Activated naive CD4-positive, alpha-beta T cell treated with anti-CD3 and anti-CD28 coated beads, Interleukin-2, amount 50 U/mL, for 72 hours (primary cell): ENCODE measurements around the gene MKI67. TPM values are rescaled to one million over a fixed set of nuclear protein-coding genes. Genes with fewer than 3 reads are reported as not detected.
"Not testable (repeated sequence)": the region's sequence is repeated elsewhere in the genome, so short reads cannot be mapped to it uniquely, and the experiment has no call there.

ENCODE experiments used
- ATAC-seq, 2 donors: fragments of 150-1000 bp; cut with Tn5 transposase; 2 replicates each; pipeline ENCODE4 v1.10.0; 2021; ENCODE audit warnings: mild to moderate bottlenecking in 2 of 2, moderate library complexity in 2 of 2
- DNase-seq, 2 donors: peaks; one replicate each; pipeline ENCODE4 v3.0.0; 2021 to 2022; ENCODE audit warnings: low spot score in 2 of 2
- H3K27ac Mint-ChIP-seq, 2 donors: one replicate each; pipeline ENCODE4 v1.8.0; 2022; ENCODE audit warnings: mild to moderate bottlenecking in 2 of 2, mixed read lengths in 2 of 2
- H3K36me3 Mint-ChIP-seq, 2 donors: one replicate each; pipeline ENCODE4 v1.8.0; 2022; ENCODE audit warnings: mixed read lengths in 2 of 2
- H3K9me3 Mint-ChIP-seq, 2 donors: one replicate each; pipeline ENCODE4 v1.8.0; 2022; ENCODE audit warnings: mixed read lengths in 2 of 2
- total RNA-seq, 2 donors: library from RNA; stranded (reverse); gene quantifications; one replicate each; pipeline ENCODE4 v1.2.3, GENCODE V29; 2022

The MKI67 gene
- total RNA-seq, 2 donors from 2014 or later, result 221 to 367 TPM

DNA sequence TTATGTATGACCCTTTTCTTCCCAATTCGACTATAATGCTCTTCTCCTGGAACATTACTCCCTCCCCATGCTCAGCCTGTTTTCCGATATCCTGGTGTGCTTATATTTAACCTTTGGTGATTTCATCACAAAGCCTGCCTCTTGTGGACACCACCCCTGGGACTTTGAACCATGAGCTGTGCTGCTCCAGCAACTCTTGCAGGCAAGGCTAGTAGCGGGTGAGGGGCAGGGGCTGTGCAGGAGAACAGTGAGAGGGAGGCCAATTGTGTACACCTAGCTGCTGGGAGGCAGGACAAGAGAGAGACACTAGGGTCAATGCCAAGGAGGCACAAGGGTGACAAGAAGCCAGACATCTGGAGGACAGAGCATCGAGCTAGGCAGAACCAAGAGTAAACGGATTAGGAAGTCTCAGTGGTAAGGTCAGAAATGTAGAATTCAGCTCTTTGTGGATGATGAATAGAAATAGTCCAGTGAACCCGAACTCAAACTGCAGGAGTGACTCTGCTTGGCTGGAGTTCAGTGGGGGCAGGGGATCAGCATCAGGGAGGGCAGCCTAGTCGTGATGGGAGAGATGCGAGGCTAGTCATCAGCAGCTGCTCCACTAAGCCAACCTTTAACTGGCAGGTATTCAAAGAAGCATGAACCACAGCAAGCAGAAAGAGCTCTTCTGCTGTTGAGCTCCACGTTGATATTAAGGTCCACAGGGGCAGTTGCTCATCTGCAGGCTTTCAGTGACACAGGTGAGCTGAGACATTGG lies 31.0 kb upstream of the MKI67 start:
- Mint-ChIP-seq H3K27ac (peak overlapping the region in 1 of 2 donors; percentile 13), H3K9me3 (no peaks in the 10 kb centered on the region), H3K36me3 (no peaks in the 10 kb centered on the region)
- no peak for DNase-seq
- ATAC-seq, result no peak

DNA sequence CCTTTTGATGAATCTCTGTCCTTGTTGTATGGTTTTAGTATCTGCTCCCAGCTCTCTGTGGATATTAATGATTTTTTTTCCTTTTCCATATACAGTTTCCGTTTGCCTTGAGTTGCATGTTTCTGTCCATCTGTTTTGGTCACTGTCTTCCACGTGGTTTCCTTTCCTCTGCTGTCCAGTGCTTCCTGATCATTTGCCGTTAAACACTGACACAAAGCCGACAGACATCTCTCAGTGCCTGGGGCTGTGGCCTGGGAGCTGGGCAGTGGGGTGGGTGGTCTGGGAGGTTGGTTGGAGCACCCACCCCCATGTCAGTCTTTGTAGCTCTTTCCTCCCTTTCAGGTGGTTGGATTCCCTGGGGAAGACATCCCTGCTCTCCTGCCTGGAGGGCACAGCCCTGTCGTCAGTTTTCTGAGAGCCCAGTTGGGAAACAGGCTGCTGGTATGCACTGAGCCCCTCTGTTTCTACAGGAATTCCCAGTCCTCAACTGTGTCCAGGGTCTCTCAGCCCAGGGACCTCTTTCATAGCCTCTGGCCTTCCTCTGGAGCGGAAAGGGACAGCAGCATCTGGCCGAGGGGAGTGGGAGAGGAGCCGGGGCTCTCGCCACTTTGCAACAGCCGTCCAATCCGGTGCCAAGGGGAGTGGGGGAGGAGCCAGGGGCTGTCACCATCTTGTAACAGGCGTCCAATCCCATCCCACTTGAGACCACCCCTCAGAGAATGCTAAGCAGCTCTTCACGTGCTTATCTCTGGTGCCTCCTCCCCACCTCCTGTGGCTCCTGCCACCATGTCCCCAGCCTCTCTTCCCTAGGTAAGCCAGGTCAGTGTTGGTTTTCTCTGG lies 26.7 kb upstream of the MKI67 start:
- Mint-ChIP-seq H3K27ac (no peak overlapping the region), H3K9me3 (no peaks in the 10 kb centered on the region), H3K36me3 (no peaks in the 10 kb centered on the region)
- ATAC-seq (no peak), DNase-seq (no peak)

DNA sequence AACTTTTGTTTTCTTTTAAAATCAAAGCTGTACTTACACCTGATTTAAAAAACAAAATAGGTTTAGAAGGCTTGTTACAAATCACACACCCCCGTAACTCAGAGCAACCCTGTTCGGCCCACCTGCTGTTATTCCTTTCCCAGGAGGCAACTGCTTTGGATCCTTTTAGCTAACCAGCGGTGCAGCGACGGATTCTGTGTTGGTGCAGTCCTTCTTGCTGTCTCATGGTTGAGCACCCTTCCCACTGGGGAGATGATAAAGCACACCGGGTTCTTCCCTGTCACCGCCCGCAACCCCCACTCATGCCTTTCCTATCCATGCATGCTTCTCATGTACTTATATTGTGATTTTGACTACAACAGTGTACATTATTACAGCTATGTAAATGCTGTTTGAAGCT lies 24.8 kb upstream of the MKI67 start:
- peaks cover under 1 to 12% of the 10 kb centered on the region in 2 donors for H3K36me3 Mint-ChIP-seq
- no peak overlapping the region for H3K27ac Mint-ChIP-seq
- H3K9me3 Mint-ChIP-seq, result peaks cover 0 to 5% of the 10 kb centered on the region in 2 donors
- DNase-seq (no peak), ATAC-seq (no peak)

DNA sequence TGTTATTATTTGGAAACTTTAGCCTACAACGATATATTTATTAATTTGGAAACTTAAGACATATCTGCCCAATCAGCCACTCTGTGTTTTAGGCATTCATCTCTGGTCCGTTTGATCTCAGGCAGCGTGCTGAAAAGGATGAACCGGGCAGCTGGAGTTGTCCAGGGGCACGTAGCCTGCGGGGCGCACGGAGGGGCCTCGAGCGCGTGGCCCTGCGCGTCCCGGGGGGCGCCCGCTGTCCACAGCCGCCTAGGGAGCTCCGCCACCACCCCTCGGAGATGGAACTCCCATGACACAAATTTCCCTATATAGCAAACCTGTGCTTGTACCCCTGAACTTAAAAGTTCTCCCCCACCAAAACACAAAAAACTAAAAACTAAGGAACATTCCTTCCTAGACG lies 24.3 kb upstream of the MKI67 start:
- ATAC-seq (no peak), DNase-seq (no peak)
- Mint-ChIP-seq H3K9me3 (peaks cover 5 to 10% of the 10 kb centered on the region in 2 donors), H3K36me3 (peaks cover 6 to 17% of the 10 kb centered on the region in 2 donors), H3K27ac (no peak overlapping the region)

DNA sequence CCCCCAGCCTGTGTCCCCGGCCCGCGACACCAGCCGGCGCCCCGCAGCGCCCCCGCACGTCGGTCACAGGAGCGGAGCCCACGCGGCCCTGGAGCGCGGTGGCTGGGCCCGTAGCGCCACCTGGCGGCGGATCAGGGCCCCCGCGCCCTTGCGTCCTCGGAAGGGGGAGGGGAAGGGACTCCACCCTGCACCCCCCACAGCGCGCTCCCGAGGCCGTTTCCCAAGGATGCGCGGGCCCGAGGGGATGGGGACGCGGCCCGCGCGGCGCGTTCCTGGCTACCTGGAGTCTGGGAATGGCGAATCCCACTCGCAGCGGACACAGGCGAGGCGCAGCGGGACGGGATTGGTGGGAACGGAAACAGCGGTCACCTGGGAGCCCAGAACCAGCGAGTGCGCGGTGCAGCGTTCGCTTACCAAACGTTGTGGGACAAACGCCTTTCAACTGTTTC lies 23.8 kb upstream of the MKI67 start:
- H3K27ac Mint-ChIP-seq, result no peak overlapping the region
- peaks cover 6 to 22% of the 10 kb centered on the region in 2 donors for H3K36me3 Mint-ChIP-seq
- DNase-seq, result peak; percentile 77 to 87
- peaks cover 7 to 15% of the 10 kb centered on the region in 2 donors for H3K9me3 Mint-ChIP-seq
- ATAC-seq, result peak; percentile 88 to 98

DNA sequence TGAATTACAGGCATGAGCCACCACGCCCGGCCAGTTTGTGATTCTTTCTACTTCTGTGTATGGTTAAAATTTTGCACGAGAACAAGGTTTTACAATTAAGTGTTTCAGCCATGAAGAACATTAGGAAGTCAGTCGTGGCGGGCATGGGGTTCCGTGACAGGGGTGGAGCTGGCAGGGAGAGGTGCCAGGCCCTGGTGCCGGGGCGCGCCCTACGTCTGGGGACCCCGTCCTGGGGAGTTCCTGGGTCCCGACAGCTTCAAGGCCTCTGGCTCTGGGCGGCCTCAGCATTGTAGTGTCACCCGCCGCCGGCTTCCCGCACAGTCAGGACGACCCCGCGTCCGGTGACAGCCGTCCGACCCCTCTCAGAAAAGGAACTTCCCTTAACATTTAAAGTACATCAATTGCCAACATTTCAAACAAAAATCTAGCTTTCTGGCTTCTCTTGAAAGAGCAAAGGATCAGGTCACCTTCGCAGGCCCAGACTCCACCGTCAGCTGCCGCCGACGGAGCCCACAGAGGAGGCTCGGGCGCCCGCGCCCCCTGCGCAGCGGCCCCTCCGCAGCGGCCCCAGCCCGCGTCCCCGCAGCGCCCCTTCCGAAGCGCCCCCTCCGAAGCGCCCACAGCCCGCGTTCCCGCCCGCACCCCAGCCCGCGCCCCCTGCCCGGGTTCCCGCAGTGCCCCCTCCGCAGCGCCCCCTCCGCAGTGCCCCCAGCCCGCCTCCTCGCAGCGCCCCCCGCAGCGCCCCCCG lies 23.2 kb upstream of the MKI67 start:
- peak in 1 of 2 donors; percentile 31 for ATAC-seq
- no peak overlapping the region for H3K27ac Mint-ChIP-seq
- peaks cover 7 to 16% of the 10 kb centered on the region in 2 donors for H3K9me3 Mint-ChIP-seq
- peaks cover 6 to 28% of the 10 kb centered on the region in 2 donors for H3K36me3 Mint-ChIP-seq
- no peak for DNase-seq

DNA sequence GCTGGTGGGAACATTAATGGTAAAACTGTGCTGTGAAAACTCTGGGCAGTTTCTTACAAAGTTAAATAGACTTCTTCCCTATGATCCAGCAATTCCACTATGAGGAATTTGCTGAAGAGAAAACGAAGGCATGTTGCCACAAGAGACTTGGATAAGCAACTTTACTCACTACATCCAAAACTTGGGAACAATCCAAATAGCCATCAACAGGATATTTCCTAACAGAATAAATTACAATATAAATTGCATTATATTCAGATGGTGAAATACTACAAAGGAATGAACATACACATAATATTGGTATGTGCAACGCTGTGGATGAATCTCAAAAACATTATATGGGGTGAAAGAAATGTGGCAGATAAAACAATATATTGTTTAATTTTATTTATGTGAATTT lies 21.4 kb upstream of the MKI67 start:
- Mint-ChIP-seq H3K9me3 (peaks cover 7 to 16% of the 10 kb centered on the region in 2 donors), H3K27ac (peak overlapping the region in 1 of 2 donors; percentile 18), H3K36me3 (peaks cover 6 to 30% of the 10 kb centered on the region in 2 donors)
- DNase-seq (no peak), ATAC-seq (no peak)

DNA sequence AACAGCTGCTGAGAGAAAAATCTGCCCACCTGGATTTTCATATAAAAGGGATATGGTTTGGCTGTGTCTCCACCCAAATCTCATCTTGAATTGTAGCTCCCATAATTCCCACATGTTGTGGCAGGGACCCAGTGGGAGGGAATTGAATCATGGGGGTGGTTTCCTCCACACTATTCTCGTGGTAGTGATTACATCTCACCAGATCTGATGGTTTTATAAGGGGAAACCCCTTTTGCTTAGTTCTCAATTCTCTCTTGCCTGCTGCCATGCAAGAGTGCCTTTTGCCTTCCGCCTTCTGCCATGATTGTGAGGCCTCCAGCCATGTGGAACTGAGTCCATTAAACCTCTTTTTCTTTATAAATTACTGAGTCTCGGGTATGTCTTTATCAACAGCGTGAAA lies 20.8 kb upstream of the MKI67 start:
- Mint-ChIP-seq H3K9me3 (peaks cover 7 to 16% of the 10 kb centered on the region in 2 donors), H3K36me3 (peaks cover 6 to 30% of the 10 kb centered on the region in 2 donors), H3K27ac (peak overlapping the region in 1 of 2 donors; percentile 18)
- DNase-seq (no peak), ATAC-seq (peak in 1 of 2 donors; percentile 71)

DNA sequence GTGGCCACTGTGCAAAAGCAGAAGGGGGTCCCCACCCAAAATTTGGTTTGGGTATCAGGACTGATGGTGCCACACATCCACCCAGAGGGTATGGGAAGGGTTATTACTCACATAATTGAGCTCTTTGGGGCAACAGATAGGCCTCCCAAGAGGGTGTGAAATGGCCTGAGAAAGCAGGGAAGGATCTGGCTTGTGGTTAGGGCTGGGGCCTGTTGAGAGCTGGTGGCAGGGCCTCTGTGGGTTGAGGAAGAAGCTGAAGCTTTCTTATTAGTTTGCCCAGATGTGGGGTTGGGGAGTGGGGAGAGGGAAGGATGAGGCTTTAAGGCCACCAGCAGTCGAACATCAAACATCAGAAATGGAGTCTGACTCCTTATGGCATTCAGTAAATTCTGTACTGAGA lies 18.3 kb upstream of the MKI67 start:
- H3K9me3 Mint-ChIP-seq, result peaks cover 7 to 16% of the 10 kb centered on the region in 2 donors
- no peak overlapping the region for H3K27ac Mint-ChIP-seq
- DNase-seq (no peak), ATAC-seq (no peak)
- H3K36me3 Mint-ChIP-seq, result peaks cover 6 to 30% of the 10 kb centered on the region in 2 donors

DNA sequence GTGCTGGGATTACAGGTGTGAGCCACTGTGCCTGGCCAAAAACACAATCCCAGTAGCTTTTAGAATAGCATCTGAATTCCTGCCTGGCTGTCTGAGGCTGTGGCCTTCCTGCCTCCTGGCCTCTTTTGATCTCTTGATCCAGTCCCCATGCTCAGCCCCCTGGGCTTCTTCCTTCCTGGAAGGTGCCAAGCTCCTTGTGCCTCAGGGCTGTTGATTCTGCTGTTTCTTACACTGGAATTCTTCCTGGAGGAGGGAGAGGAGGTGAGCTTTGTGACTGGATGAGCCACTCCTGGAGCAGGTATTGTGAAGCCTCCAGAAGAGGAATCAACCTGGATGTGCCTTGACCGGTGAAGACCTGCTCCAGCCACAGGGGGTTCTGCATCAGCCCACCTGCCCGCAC lies 17.3 kb upstream of the MKI67 start:
- no peak for ATAC-seq
- no peak for DNase-seq
- Mint-ChIP-seq H3K36me3 (peaks cover 6 to 30% of the 10 kb centered on the region in 2 donors), H3K27ac (no peak overlapping the region), H3K9me3 (peaks cover 7 to 16% of the 10 kb centered on the region in 2 donors)

DNA sequence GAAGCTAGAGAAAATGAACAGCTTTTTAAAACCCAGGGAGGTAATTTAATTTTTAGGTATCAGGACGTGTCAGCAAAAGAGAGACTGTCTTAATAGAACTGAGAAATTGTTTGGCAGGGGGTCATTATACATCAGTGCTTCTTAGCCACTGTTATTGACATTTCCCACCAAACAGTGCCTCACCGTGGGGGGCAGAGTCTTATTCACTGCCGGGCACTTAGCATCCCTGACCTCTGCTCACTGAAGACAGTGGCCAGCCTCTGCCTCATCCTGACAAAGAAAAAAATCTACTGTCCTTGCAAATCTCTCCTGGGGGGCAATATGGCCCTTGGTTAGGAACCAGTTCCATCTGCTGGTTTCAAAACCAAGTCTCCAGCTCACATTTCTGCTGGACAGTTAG lies 14.2 kb upstream of the MKI67 start:
- Mint-ChIP-seq H3K27ac (no peak overlapping the region), H3K9me3 (peaks cover 1 to 5% of the 10 kb centered on the region in 2 donors), H3K36me3 (peaks cover 0 to 11% of the 10 kb centered on the region in 2 donors)
- DNase-seq (no peak), ATAC-seq (no peak)

DNA sequence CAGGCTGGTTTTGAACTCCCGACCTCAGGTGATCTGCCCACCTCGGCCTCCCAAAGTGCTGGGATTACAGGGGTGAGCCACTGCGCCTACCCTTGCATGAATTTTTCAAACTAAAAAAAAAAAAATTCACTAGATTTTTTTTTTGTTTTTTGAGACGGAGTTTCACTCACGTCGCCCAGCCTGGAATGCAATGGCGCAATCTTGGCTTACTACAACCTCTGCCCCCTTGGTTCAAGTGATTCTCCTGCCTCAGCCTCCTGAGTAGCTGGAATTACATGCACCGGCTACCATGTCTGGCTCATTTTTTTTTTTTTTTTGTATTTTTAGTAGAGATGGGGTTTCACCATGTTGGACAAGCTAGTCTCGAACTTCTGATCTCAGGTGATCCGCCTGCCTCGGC lies 12.2 kb upstream of the MKI67 start:
- ATAC-seq, H3K36me3 Mint-ChIP-seq, DNase-seq, H3K9me3 Mint-ChIP-seq, H3K27ac Mint-ChIP-seq: not testable (repeated sequence)

DNA sequence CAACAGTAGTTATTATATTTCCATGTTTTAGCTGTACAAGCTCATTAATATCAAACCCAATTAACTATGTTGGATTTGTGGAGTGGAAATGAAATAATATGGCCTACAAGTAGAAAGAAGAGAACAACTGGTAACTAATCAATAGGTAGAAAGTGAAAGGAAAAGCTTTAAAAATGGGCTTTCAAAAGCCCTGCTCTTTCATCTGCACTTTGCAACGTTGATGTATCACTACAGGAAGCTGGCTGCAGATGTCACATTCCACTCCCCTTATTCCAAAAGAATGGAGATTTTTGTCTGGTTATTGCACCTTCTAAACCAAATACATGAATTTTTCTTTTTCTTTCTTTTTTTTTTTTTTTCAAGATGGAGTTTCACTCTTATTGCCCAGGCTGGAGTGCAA lies 11.7 kb upstream of the MKI67 start:
- no peaks in the 10 kb centered on the region for H3K36me3 Mint-ChIP-seq
- H3K27ac Mint-ChIP-seq, result no peak overlapping the region
- ATAC-seq (no peak), DNase-seq (no peak)
- H3K9me3 Mint-ChIP-seq, result no peaks in the 10 kb centered on the region

DNA sequence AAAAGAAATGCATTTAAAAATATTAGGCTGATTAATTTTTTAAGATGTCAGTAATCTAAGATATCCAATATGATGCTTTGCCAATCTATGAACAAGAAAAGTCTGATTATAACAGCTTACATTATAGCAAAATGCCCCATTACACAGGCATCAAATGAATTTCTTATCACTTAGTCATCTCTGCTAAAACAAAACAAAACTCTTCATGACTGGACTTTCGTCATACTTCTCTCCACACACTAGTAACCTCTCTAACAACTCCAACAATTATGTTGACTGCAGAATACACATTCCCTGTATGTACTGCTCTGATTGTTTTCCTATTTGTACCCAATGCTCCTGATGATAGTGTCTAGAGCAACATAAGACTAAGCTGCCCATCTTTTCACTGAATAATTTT lies 3.8 kb upstream of the MKI67 start:
- Mint-ChIP-seq H3K27ac (no peak overlapping the region), H3K36me3 (peaks cover 6% of the 10 kb centered on the region in 2 donors), H3K9me3 (no peaks in the 10 kb centered on the region)
- ATAC-seq (no peak), DNase-seq (no peak)

DNA sequence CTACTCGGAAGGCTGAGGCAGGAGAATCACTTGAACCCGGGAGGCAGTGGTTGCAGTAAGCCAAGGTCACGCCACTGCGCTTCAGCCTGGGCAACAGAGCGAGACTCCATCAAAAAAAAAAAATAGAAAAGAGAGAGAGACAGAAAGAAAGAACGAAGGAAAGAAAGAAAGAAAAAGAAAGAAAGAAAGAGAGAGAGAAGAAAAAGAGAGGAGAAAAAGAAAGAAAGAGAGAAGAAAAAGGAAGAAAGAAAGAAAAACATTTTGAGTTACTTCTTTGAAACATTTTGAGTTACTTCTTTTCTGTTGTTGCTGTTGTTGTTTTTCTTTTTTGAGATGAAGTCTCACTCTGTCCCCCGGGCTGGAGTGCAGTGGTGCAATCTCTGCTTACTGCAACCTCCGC lies 2.4 kb upstream of the MKI67 start:
- H3K27ac Mint-ChIP-seq, result no peak overlapping the region
- H3K36me3 Mint-ChIP-seq, result peaks cover 18 to 21% of the 10 kb centered on the region in 2 donors
- ATAC-seq (no peak), DNase-seq (no peak)
- no peaks in the 10 kb centered on the region for H3K9me3 Mint-ChIP-seq

DNA sequence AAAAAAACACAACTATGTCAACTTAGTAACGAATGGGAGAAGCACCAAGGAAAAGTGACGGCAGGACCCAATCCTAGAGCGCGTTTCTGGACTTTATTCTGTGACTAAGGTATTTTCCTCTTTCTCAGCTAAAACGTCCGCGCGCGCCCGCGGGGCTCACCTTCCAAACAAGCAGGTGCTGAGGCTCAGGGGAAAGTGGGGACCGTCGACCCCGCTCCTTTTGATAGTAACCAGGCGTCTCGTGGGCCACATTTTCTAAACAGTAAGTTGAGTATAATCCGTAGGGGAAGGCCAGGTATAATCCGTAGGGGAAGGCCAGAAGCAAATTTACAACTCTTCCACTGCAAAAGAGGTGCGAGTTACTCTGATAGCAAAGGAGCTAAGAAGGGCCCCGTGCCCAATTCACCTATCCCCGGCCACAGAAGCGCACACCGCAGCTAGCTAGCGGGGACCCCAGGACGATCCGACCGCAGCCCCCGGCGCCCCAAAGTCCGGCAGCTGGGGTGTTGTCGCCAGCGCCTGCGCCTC lies 743 bp downstream of the MKI67 start:
- ATAC-seq, result no peak
- H3K27ac Mint-ChIP-seq, result peak overlapping the region; percentile 92 to 98
- peaks cover 39 to 47% of the 10 kb centered on the region in 2 donors for H3K36me3 Mint-ChIP-seq

More for the DNA sequence above, 743 bp downstream of the MKI67 start:
- H3K9me3 Mint-ChIP-seq, result no peaks in the 10 kb centered on the region
- DNase-seq, result no peak
